22Rv1 (cell line): Measurements from ENCODE around the gene ANKH.
A peak's percentile ranks its signal among the peaks of the same experiment; 100 is the strongest.

Experiments used
- H3K27ac ChIP-seq: fragments of 450-650 bp; 2 replicates; pipeline ENCODE4 v1.5.1; 2017
- ZFX ChIP-seq: fragments of 450-650 bp; IDR thresholded peaks from 2 replicates; pipeline ENCODE4 v1.6.1; 2017; ENCODE audit warnings: antibody characterized with exemption, borderline replicate concordance
- TF ChIP-seq, protein P1 (sequence below): fragments of 450-650 bp; IDR thresholded peaks from 2 replicates; pipeline ENCODE4 v1.5.1; 2017; ENCODE audit warnings: mild to moderate bottlenecking

Gene ANKH

DNA sequence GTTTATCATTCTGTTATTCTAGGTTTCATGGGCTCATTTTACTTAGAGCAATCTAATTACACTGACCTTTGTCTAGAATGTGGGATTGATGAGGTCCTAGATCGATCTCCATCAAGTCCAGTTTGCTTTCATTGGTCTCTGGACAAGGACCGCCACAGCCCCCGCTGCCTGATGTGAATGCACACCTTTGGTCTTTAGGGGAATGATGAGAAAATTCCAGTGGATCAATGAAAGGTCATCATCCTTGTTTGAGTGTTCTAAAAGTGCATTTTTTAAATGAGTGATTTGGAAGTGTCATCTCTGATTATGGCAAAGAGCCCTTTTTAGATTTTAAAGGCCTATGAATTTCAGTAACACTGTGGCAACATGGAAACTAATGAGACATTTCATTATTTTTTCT is 2.2 kb upstream of the ANKH start:
- TF ChIP-seq, protein P1, sequence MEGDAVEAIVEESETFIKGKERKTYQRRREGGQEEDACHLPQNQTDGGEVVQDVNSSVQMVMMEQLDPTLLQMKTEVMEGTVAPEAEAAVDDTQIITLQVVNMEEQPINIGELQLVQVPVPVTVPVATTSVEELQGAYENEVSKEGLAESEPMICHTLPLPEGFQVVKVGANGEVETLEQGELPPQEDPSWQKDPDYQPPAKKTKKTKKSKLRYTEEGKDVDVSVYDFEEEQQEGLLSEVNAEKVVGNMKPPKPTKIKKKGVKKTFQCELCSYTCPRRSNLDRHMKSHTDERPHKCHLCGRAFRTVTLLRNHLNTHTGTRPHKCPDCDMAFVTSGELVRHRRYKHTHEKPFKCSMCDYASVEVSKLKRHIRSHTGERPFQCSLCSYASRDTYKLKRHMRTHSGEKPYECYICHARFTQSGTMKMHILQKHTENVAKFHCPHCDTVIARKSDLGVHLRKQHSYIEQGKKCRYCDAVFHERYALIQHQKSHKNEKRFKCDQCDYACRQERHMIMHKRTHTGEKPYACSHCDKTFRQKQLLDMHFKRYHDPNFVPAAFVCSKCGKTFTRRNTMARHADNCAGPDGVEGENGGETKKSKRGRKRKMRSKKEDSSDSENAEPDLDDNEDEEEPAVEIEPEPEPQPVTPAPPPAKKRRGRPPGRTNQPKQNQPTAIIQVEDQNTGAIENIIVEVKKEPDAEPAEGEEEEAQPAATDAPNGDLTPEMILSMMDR: no peak
- no peak for TF ChIP-seq ZFX

DNA sequence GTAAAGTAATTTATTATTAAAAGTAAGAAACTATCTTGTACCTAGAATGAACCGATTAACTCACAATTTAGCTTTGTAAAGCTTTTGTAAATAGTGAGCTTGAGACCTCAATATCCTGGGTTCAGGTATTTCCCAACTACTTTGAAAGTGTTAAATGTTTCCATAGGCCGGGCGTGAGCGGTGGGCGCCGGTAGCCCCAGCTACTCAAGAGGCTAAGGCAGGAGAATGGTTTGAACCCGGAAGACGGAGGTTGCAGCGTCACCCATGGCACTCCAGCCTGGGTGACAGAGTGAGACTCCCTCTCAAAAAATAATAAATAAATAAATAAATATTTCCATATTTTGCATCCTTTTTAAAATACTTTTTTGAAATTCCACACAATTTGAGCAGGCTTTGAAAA is 1.5 kb upstream of the ANKH start:
- TF ChIP-seq, protein P1: no peak
- no peak for TF ChIP-seq ZFX
- H3K27ac ChIP-seq: no peak overlapping the region

More for the DNA sequence above, 2.2 kb upstream of the ANKH start:
- H3K27ac ChIP-seq: no peak overlapping the region

DNA sequence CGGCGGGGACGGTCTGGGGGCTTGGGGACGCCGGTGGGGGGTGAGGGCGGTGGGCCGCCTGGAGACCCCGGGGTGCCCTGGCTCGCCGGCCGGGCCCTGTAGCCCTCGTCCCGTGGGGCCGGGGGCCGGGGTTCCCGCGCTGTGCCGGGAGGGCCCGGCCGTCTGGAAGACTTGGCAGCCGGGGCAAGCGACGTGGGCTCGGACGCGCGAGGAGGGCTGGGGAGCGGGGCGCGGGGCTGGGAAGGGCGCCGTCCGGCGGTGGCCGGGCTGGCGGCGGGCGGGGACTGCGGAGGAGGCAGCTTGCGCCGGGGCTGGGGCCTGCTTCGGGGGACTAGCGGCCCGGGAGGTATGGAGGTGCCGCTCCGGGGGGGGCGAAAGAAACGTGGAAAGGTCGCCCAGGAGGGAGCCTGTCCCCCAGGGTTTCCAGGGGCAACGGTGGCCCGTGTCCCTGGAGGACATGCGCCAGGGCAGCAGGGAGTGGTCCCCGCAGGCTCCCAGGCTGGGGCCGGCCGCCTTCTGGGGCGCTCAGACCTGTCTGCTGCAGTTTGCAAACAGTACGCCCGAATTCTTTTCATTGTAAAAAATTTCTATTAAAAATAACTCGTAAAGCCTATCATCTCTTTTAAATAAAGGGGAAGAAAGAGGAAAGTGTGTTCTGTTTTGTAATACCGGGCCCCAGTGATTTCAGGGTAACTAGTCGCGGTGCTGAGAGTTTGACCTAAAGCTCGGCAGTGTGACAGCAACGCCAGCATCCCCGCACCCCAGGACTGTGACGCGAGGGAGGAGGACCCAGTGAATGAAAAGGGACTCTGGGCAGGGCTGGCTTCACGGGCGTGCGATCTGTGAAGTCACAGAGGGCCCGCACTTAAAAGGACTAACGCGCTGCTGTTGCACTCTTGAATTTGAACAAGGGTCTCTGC is 752 bp upstream of the ANKH start:
- peak overlapping the region; percentile 71 for H3K27ac ChIP-seq
- TF ChIP-seq, protein P1: peak; percentile 75
- TF ChIP-seq ZFX: no peak

DNA sequence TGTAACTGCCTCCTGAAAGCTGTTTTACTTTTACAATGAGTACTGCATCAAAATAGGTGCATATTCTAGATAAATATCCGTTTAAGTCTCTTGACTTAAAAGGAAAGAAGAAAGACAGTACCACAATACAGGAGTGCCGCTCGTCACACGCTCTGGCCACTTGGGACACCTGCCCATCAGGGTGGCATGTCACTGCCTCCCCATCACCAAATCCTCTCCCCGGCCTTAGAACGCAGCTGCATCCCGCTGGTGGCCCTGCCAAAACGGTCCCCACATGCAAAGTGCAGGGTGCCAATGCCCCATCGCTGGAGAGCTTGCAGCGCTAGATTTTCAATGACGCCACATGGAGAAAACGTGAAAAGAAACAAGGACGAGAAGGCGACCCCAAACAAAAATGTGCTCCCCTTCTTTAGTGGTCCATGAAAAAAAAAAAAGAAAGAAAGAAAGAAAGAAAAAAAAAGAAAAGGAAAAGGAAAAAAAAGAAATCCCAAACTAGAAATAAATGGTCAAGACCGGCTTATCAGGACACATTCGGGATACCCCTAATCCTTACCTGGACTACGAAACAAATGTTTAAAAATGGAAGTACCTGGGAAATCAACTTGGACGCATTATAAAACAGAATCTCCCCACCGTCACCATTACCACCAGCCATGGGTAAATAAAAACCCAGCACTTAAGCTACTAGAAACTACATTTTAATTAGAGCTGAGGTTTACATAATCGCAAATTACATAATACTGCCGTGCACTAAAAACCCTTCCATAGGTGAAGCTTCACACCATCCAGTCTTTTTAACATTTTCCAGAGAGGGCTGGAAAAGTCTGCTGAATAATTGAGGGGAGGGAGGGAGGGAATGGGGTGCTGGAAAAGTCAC is 1.0 kb downstream of the ANKH start:
- H3K27ac ChIP-seq: peak overlapping the region; percentile 71
- TF ChIP-seq, protein P1: no peak
- no peak for TF ChIP-seq ZFX

DNA sequence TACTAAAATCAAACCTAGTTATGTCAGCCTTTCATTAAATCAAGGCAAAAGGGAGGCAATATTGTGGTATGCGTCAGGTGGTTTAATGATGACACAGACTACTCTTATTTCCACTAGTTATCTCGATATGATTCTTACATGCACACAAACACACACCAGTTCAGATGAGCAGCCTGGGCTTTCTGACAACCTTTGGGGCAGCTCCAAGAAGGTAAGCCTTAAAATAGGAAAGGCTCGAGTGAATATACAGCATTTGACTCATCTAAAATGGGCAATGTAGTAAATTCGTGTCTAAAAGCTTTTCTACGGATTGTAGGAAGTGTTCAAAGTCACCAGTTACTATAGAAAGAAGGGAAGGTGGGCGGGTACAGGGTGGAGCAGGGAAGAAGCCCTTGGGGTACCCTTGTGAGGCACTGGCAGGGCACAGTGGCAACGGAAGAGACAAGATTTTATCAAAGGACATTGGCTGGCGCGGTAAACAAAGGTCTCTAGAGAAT is 1.9 kb downstream of the ANKH start:
- TF ChIP-seq ZFX: no peak
- TF ChIP-seq, protein P1: no peak
- no peak overlapping the region for H3K27ac ChIP-seq

DNA sequence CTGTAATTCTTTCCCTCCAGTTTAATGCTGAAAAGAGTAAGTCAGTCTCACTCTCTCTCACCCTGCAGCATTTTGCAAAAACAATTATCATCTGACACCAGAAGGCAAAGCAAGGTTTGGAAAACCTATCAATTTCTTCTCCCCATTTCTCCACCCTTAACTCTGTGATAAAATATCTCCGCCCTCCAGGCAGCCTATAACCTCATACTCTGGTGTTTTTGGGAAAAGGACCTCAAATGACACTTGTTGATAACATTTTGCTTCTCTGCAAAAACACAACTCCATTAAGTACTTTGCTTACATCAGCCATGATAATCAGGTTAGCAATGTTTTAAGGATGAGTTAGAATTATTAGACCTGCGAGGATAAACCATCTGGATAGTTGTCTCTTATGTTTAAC is 2.3 kb downstream of the ANKH start:
- H3K27ac ChIP-seq: no peak overlapping the region
- TF ChIP-seq, protein P1: no peak
- TF ChIP-seq ZFX: no peak
